Measurements from ENCODE around the gene PRKAG3.

PRKAG3 gene

DNA sequence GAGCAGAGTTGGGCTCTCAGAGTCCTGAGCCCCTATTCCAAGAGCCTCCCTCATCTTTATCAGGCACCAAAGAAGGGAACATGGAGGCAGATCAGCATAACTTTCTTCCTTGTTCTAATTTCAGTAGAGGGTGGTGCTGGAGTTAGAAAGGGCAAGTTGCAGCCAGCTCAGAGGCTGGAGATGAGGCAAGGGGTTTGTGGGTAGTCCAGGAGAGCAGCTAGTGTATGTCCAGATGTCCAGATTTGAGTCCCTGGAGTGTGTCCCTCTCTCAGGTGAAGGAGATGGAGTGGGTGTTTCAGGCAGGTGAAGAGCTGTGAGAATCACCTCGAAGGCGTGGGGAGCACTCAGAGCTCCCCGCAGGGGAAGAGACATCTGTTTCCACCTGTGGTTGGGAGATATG is 478 bp upstream of the PRKAG3 start:
- no peak overlapping the region for H3K18ac ChIP-seq (ENCODE audit: low read length)
- H2AK5ac ChIP-seq (ENCODE audit: low read length), result no peak overlapping the region
- H4K8ac ChIP-seq (ENCODE audit: low read depth, low read length), result no peak overlapping the region
- H3K23ac ChIP-seq (ENCODE audit: low read length), result no peak overlapping the region
- no peaks in the 10 kb centered on the region for H3K4me1 ChIP-seq (ENCODE audit: control insufficient read depth, low read depth, low read length)
- no peak overlapping the region for H2BK5ac ChIP-seq (ENCODE audit: low read length)
- no peak overlapping the region for H3K27ac ChIP-seq (ENCODE audit: low read depth, low read length)
- no peaks in the 10 kb centered on the region for H3K27me3 ChIP-seq (ENCODE audit: insufficient read depth, low read length, poor library complexity)
- no peaks in the 10 kb centered on the region for H3K79me2 ChIP-seq (ENCODE audit: control insufficient read depth, insufficient read depth, low read length)
- no peak overlapping the region for H3K9ac ChIP-seq (ENCODE audit: low read length)
- WGBS (ENCODE audit: extremely low coverage, insufficient coverage, low lambda C conversion rate), result no CpG with 5 or more reads among the region's 3 CpGs
- H3K79me1 ChIP-seq (ENCODE audit: low read length), result no peaks in the 10 kb centered on the region
- no peak overlapping the region for H3K4ac ChIP-seq (ENCODE audit: low read depth, low read length)
- H4K5ac ChIP-seq (ENCODE audit: low read length), result no peak overlapping the region
- no peak overlapping the region for H3K4me3 ChIP-seq (ENCODE audit: low read length)
- H3K4me2 ChIP-seq (ENCODE audit: low read length), result no peak overlapping the region
- no peak for DNase-seq
- H3K36me3 ChIP-seq (ENCODE audit: control insufficient read depth, insufficient read depth, low read length), result no peaks in the 10 kb centered on the region
- no peak overlapping the region for H2BK15ac ChIP-seq (replicated peaks; ENCODE audit: low read depth)
- no peak overlapping the region for H2BK120ac ChIP-seq (ENCODE audit: low read depth, low read length)
- H3K56ac ChIP-seq (ENCODE audit: low read length), result no peak overlapping the region

DNA sequence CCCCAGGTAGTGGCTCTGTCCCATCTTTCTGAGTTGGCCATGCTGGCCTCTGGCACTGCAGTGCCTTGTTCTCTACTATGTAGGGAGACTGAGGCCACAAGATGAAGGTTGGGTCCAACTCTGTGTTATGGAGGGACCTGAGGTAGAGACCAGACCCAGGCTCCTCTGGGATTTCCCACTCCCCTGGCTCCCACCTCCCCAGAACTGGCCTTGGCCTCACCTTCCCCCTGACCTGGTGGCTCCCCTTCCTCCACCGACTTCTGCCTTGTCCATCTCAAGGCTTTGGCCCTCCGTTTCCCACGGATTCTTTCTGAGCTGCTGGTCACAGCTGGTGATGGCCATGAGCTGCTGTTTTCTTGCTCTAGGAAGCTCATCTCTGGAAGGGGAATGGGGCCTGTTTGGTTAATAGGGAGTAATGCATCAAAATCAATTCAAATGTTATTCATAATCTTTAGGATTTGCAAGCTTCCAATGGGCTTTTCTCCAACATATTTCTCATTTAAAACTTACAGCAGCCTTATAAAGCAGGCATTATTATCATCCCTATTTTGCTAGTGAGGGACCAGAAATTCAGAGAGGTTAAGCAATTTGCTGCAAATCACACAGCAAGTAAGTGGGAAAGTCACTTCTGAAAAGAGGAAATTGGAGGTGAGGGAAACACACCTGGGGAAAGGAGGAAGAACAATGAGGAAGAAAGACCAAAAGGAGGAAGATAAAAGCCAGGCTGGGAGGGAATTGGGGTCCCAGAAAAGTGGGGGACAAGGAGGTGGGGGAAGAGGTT is 887 bp downstream of the PRKAG3 start:
- Histone ChIP-seq H2AK5ac (ENCODE audit: low read length) (no peak overlapping the region), H3K56ac (ENCODE audit: low read length) (no peak overlapping the region), H3K79me1 (ENCODE audit: low read length) (no peaks in the 10 kb centered on the region), H3K4me1 (ENCODE audit: control insufficient read depth, low read depth, low read length) (no peaks in the 10 kb centered on the region), H3K9ac (ENCODE audit: low read length) (no peak overlapping the region), H3K27ac (ENCODE audit: low read depth, low read length) (no peak overlapping the region), H3K36me3 (ENCODE audit: control insufficient read depth, insufficient read depth, low read length) (no peaks in the 10 kb centered on the region), H3K23ac (ENCODE audit: low read length) (no peak overlapping the region), H2BK5ac (ENCODE audit: low read length) (no peak overlapping the region), H3K18ac (ENCODE audit: low read length) (no peak overlapping the region), H4K5ac (ENCODE audit: low read length) (no peak overlapping the region), H2BK120ac (ENCODE audit: low read depth, low read length) (no peak overlapping the region), H3K79me2 (ENCODE audit: control insufficient read depth, insufficient read depth, low read length) (no peaks in the 10 kb centered on the region), H4K8ac (ENCODE audit: low read depth, low read length) (no peak overlapping the region), H3K4me3 (ENCODE audit: low read length) (no peak overlapping the region), H2BK15ac (replicated peaks; ENCODE audit: low read depth) (no peak overlapping the region), H3K4ac (ENCODE audit: low read depth, low read length) (no peak overlapping the region), H3K27me3 (ENCODE audit: insufficient read depth, low read length, poor library complexity) (no peaks in the 10 kb centered on the region), H3K4me2 (ENCODE audit: low read length) (no peak overlapping the region)
- WGBS (ENCODE audit: extremely low coverage, insufficient coverage, low lambda C conversion rate), result no CpG with 5 or more reads among the region's 3 CpGs
- DNase-seq, result no peak

DNA sequence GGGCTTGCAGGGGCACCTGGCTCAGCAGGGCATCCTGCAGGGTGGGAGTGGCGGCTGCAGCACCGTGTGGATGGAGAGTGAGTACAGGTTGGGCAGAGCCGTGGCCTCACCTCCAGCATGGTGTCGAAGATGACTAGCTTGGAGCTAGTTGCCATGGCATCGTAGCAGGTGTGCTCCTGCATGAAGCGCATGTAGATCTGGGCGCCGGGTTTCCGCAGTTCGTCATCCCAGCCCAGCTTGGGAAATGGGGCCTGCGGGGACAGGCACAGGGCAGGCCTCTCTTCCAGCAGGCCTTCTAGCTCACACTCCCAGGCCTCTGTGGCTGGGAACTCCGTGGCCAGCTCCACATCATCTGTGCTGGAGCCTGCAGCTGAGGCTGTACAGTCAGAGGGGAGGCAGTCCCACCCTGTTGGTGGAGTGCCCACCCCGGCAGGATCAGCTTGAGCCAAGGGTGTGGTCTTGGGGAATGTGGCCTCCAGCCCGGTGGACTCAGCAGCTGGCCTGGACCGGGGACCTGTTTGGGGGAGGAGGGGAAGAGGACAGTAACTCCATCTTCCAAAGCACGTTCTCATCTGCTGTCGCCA is 1.6 kb downstream of the PRKAG3 start:
- no peak overlapping the region for H3K23ac ChIP-seq (ENCODE audit: low read length)
- WGBS (ENCODE audit: extremely low coverage, insufficient coverage, low lambda C conversion rate), result no CpG with 5 or more reads among the region's 17 CpGs

DNA sequence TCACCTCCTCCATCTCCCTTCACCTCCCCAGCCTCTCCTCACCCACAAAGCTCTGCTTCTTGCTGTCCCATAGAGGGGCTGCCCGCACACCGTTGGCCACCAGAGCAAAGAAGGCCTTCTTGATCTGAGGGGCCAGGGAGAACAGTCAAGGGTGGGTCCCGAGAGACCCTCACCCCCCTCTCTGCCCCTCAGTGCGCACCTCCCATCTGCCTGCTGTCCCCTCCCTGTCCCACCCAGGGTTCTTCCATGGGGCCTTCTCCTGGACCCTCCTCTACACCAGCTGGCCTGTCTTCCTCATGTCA is 3.2 kb downstream of the PRKAG3 start:
- WGBS (ENCODE audit: extremely low coverage, insufficient coverage, low lambda C conversion rate), result no CpG with 5 or more reads among the region's 4 CpGs
- Histone ChIP-seq H3K23ac (ENCODE audit: low read length) (no peak overlapping the region), H4K5ac (ENCODE audit: low read length) (no peak overlapping the region), H3K27ac (ENCODE audit: low read depth, low read length) (no peak overlapping the region), H4K8ac (ENCODE audit: low read depth, low read length) (no peak overlapping the region), H2AK5ac (ENCODE audit: low read length) (no peak overlapping the region), H3K9ac (ENCODE audit: low read length) (no peak overlapping the region), H3K79me1 (ENCODE audit: low read length) (no peaks in the 10 kb centered on the region), H3K4ac (ENCODE audit: low read depth, low read length) (no peak overlapping the region), H3K56ac (ENCODE audit: low read length) (no peak overlapping the region), H3K79me2 (ENCODE audit: control insufficient read depth, insufficient read depth, low read length) (no peaks in the 10 kb centered on the region), H3K36me3 (ENCODE audit: control insufficient read depth, insufficient read depth, low read length) (no peaks in the 10 kb centered on the region), H3K4me2 (ENCODE audit: low read length) (no peak overlapping the region), H2BK15ac (replicated peaks; ENCODE audit: low read depth) (no peak overlapping the region), H3K4me3 (ENCODE audit: low read length) (no peak overlapping the region), H3K27me3 (ENCODE audit: insufficient read depth, low read length, poor library complexity) (no peaks in the 10 kb centered on the region), H2BK5ac (ENCODE audit: low read length) (no peak overlapping the region), H3K18ac (ENCODE audit: low read length) (no peak overlapping the region), H3K4me1 (ENCODE audit: control insufficient read depth, low read depth, low read length) (no peaks in the 10 kb centered on the region), H2BK120ac (ENCODE audit: low read depth, low read length) (no peak overlapping the region)
- no peak for DNase-seq

More for the DNA sequence above, 1.6 kb downstream of the PRKAG3 start:
- Histone ChIP-seq H3K79me2 (ENCODE audit: control insufficient read depth, insufficient read depth, low read length) (no peaks in the 10 kb centered on the region), H2BK15ac (replicated peaks; ENCODE audit: low read depth) (no peak overlapping the region), H3K27me3 (ENCODE audit: insufficient read depth, low read length, poor library complexity) (no peaks in the 10 kb centered on the region), H3K4me2 (ENCODE audit: low read length) (no peak overlapping the region), H3K4ac (ENCODE audit: low read depth, low read length) (no peak overlapping the region), H3K9ac (ENCODE audit: low read length) (no peak overlapping the region), H2BK120ac (ENCODE audit: low read depth, low read length) (no peak overlapping the region), H4K5ac (ENCODE audit: low read length) (no peak overlapping the region), H4K8ac (ENCODE audit: low read depth, low read length) (no peak overlapping the region), H3K56ac (ENCODE audit: low read length) (no peak overlapping the region), H3K18ac (ENCODE audit: low read length) (no peak overlapping the region), H3K79me1 (ENCODE audit: low read length) (no peaks in the 10 kb centered on the region), H3K4me1 (ENCODE audit: control insufficient read depth, low read depth, low read length) (no peaks in the 10 kb centered on the region), H3K27ac (ENCODE audit: low read depth, low read length) (no peak overlapping the region), H2BK5ac (ENCODE audit: low read length) (no peak overlapping the region), H2AK5ac (ENCODE audit: low read length) (no peak overlapping the region), H3K4me3 (ENCODE audit: low read length) (no peak overlapping the region), H3K36me3 (ENCODE audit: control insufficient read depth, insufficient read depth, low read length) (no peaks in the 10 kb centered on the region)
- no peak for DNase-seq

DNA sequence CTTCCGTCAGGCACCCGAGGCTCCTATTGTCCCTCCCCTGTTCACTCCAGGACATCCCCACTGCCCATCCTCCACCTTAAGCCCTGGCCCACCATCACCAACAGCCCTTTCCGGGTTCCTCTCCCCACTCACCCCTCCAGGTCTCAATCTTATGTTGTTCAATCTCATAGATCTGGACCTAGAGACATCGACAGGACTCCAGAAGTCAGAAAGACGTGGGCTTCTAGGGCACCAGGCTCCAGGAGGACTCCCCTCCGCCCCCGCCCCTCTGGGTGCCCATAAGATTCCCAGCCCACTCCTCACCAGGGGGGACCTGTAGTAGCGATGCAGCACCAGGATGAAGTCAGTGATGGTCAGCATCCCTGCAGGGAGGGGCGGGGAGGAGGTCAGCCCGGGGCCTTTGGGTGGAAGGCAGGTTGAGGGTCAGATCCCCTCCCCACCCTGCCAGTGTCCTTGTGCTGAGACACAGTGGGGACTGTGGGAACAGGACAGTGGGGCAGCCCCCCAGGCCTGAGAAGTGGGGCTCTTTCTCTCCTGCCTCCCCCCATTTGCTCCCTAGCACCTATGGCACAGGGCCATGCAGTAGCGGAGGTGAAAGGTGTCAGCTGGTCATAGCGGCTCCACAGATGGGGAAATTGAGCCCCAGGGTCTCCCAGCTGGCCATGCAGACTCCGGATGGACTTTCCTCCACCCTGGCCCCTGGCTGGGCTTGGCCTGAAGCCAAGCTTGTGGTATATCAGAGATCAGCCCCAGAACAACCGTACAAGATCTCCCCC is 3.7 kb downstream of the PRKAG3 start:
- Histone ChIP-seq H3K18ac (ENCODE audit: low read length) (no peak overlapping the region), H4K5ac (ENCODE audit: low read length) (no peak overlapping the region), H4K8ac (ENCODE audit: low read depth, low read length) (no peak overlapping the region), H2AK5ac (ENCODE audit: low read length) (no peak overlapping the region), H3K79me1 (ENCODE audit: low read length) (no peaks in the 10 kb centered on the region), H3K27ac (ENCODE audit: low read depth, low read length) (no peak overlapping the region), H2BK120ac (ENCODE audit: low read depth, low read length) (no peak overlapping the region), H3K4ac (ENCODE audit: low read depth, low read length) (no peak overlapping the region), H2BK15ac (replicated peaks; ENCODE audit: low read depth) (no peak overlapping the region), H3K4me3 (ENCODE audit: low read length) (no peak overlapping the region), H3K23ac (ENCODE audit: low read length) (no peak overlapping the region), H3K9ac (ENCODE audit: low read length) (no peak overlapping the region), H3K4me1 (ENCODE audit: control insufficient read depth, low read depth, low read length) (no peaks in the 10 kb centered on the region), H3K79me2 (ENCODE audit: control insufficient read depth, insufficient read depth, low read length) (no peaks in the 10 kb centered on the region), H3K56ac (ENCODE audit: low read length) (no peak overlapping the region), H2BK5ac (ENCODE audit: low read length) (no peak overlapping the region), H3K36me3 (ENCODE audit: control insufficient read depth, insufficient read depth, low read length) (no peaks in the 10 kb centered on the region), H3K4me2 (ENCODE audit: low read length) (no peak overlapping the region), H3K27me3 (ENCODE audit: insufficient read depth, low read length, poor library complexity) (no peaks in the 10 kb centered on the region)
- DNase-seq, result no peak
- WGBS (ENCODE audit: extremely low coverage, insufficient coverage, low lambda C conversion rate), result no CpG with 5 or more reads among the region's 14 CpGs

Data from mesendoderm (in vitro differentiated cells).